Esophagus muscularis mucosa (tissue), 4 donors: ENCODE measurements around the gene KLF18. TPM values are rescaled to one million over a fixed set of nuclear protein-coding genes. Genes with fewer than 3 reads are reported as not detected.

ENCODE experiments used
- DNase-seq: peaks from one replicate; pipeline ENCODE4 v3.0.0-alpha.2; 2017; ENCODE audit errors: extremely low spot score
- H3K27ac ChIP-seq, 4 donors: fragments of 200-600 bp; sonication (generic); replicated peaks in 1 of 4; 1 replicate in 3 of 4; 2 replicates in 1 of 4; pipeline ENCODE4 v1.5.1; 2016 to 2019; ENCODE audit warnings: mild to moderate bottlenecking in 1 of 4
- H3K27me3 ChIP-seq, 4 donors: fragments of 200-600 bp; sonication (generic); one replicate each; pipeline versions ENCODE4 v1.5.1 to v1.6.0; 2016 to 2019
- H3K36me3 ChIP-seq, 4 donors: fragments of 200-600 bp; sonication (generic); one replicate each; pipeline ENCODE4 v1.5.1; 2016 to 2019
- H3K4me1 ChIP-seq, 4 donors: fragments of 200-600 bp; sonication (generic); one replicate each; pipeline ENCODE4 v1.5.1; 2016 to 2019
- H3K4me3 ChIP-seq, 4 donors: fragments of 200-600 bp; sonication (generic); 1 replicate in 2 of 4; 2 replicates in 2 of 4; pipeline ENCODE4 v1.5.1; 2016 to 2019; ENCODE audit warnings: mild to moderate bottlenecking in 4 of 4, moderate library complexity in 1 of 4
- H3K9me3 ChIP-seq, 4 donors: fragments of 200-600 bp; sonication (generic); 1 replicate in 3 of 4; 2 replicates in 1 of 4; pipeline ENCODE4 v1.5.1; 2016 to 2019
- EP300 ChIP-seq: sonication (generic); formaldehyde crosslinking; IDR thresholded peaks from one replicate; pipeline ENCODE4 v1.6.1; 2017; ENCODE audit warnings: antibody characterized with exemption
- POLR2A ChIP-seq: fragments of 450-650 bp; IDR thresholded peaks from one replicate; pipeline ENCODE4 v1.6.1; 2017; ENCODE audit warnings: antibody characterized with exemption, moderate library complexity, mild to moderate bottlenecking, low read depth
- POLR2AphosphoS5 ChIP-seq, 2 donors: sonication (generic); formaldehyde crosslinking; IDR thresholded peaks; one replicate each; pipeline ENCODE4 v1.6.1; 2017; ENCODE audit warnings: antibody characterized with exemption in 2 of 2
- WGBS: methylation state at CpG from one replicate; pipeline ENCODE4 v1.1.5; 2018; 5-methylcytosine and 5-hydroxymethylcytosine counted together
- intact Hi-C: fragments of 100-400 bp; cut with DNase I; formaldehyde crosslinking; loops from one replicate; pipeline ENCODE4 v1.15.1; 2023
- total RNA-seq, 4 donors: library from RNA; depleted of rRNA; stranded (reverse); fragments of >200 nt; gene quantifications; one replicate each; pipeline versions ENCODE4 v1.1.0 to v1.2.1, GENCODE V29; 2016
- TF ChIP-seq, protein P1 (sequence below), 3 experiments: fragments of 200-600 bp in 2 of 3; fragments of 450-650 bp in 1 of 3; sonication (generic) in 2 of 3; IDR thresholded peaks; one replicate each; pipeline ENCODE4 v1.5.1; 2017 to 2019; ENCODE audit warnings: antibody characterized with exemption in 3 of 3, mild to moderate bottlenecking in 2 of 3, moderate library complexity in 1 of 3

The KLF18 gene
- total RNA-seq, 4 donors from 2014 or later: not detected

GRCh38 chr1:44138239-44138638 lies 3.2 kb downstream of the KLF18 start:
- DNase-seq: peak; percentile 79
- intact Hi-C loops: no loop called here

DNA sequence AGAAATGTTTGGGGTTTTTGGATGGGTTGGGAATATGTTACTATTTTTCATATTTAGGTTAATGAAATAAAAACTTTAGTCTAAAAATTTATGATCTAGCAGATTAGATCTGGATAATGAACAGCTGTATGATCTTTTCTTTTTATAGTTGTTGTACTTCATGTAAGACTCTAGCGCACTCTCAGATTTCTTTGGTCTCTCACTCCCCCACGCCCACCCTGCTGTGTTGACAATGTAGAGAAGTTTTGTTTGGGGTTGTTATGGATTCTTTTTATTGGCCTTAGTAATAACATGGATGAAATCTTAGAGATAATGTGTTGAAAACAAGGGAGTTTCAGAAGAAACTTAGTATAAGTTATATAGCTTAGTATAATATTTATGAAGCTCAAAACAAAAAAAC lies 5.5 kb downstream of the KLF18 start:
- H3K4me3 ChIP-seq: no peak overlapping the region
- H3K27ac ChIP-seq: no peak overlapping the region
- 88% methylated on average over 2 of the region's 2 CpGs for WGBS
- H3K4me1 ChIP-seq: no peaks in the 10 kb centered on the region
- no peaks in the 10 kb centered on the region for H3K36me3 ChIP-seq
- TF ChIP-seq POLR2AphosphoS5 (IDR thresholded peaks at IDR 0.05) (no peak), POLR2A (no peak)
- H3K27me3 ChIP-seq: peaks cover 0 to 5% (median 0%) of the 10 kb centered on the region in 4 donors
- no peaks in the 10 kb centered on the region for H3K9me3 ChIP-seq
- DNase-seq: peak; percentile 55
- intact Hi-C loops: no loop called here

More at GRCh38 chr1:44138239-44138638, 3.2 kb downstream of the KLF18 start:
- 84% methylated on average over 3 of the region's 3 CpGs for WGBS
- no peak overlapping the region for H3K27ac ChIP-seq
- no peak overlapping the region for H3K4me3 ChIP-seq
- no peaks in the 10 kb centered on the region for H3K9me3 ChIP-seq
- H3K36me3 ChIP-seq: no peaks in the 10 kb centered on the region
- peaks cover 0 to 5% (median 0%) of the 10 kb centered on the region in 4 donors for H3K27me3 ChIP-seq
- no peak for TF ChIP-seq POLR2A
- no peaks in the 10 kb centered on the region for H3K4me1 ChIP-seq

- Histone ChIP-seq H3K27ac (no peak overlapping the region), H3K4me1 (no peaks in the 10 kb centered on the region), H3K36me3 (no peaks in the 10 kb centered on the region), H3K4me3 (no peak overlapping the region), H3K27me3 (peaks cover 0 to 5% (median 0%) of the 10 kb centered on the region in 4 donors), H3K9me3 (no peaks in the 10 kb centered on the region)
- intact Hi-C loops: no loop called here
- DNase-seq: no peak
- TF ChIP-seq POLR2A (no peak), EP300 (no peak), POLR2AphosphoS5 (IDR thresholded peaks at IDR 0.05) (no peak)
- TF ChIP-seq, protein P1, sequence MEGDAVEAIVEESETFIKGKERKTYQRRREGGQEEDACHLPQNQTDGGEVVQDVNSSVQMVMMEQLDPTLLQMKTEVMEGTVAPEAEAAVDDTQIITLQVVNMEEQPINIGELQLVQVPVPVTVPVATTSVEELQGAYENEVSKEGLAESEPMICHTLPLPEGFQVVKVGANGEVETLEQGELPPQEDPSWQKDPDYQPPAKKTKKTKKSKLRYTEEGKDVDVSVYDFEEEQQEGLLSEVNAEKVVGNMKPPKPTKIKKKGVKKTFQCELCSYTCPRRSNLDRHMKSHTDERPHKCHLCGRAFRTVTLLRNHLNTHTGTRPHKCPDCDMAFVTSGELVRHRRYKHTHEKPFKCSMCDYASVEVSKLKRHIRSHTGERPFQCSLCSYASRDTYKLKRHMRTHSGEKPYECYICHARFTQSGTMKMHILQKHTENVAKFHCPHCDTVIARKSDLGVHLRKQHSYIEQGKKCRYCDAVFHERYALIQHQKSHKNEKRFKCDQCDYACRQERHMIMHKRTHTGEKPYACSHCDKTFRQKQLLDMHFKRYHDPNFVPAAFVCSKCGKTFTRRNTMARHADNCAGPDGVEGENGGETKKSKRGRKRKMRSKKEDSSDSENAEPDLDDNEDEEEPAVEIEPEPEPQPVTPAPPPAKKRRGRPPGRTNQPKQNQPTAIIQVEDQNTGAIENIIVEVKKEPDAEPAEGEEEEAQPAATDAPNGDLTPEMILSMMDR (IDR thresholded peaks at IDR 0.05): no peak
- 92% methylated on average over 19 of the region's 19 CpGs for WGBS
Measured at GRCh38 chr1:44134071-44134920, 7.1 kb downstream of the KLF18 start.

- Histone ChIP-seq H3K27me3 (no peaks in the 10 kb centered on the region), H3K27ac (no peak overlapping the region), H3K4me3 (no peak overlapping the region), H3K4me1 (no peaks in the 10 kb centered on the region), H3K36me3 (no peaks in the 10 kb centered on the region), H3K9me3 (no peaks in the 10 kb centered on the region)
- WGBS: 94% methylated on average over 3 of the region's 3 CpGs
- intact Hi-C loops: no loop called here
- no peak for TF ChIP-seq EP300
- TF ChIP-seq, protein P1 (IDR thresholded peaks at IDR 0.05): no peak
- no peak for TF ChIP-seq POLR2AphosphoS5 (IDR thresholded peaks at IDR 0.05)
- TF ChIP-seq POLR2A: no peak
- DNase-seq: peak; percentile 29
Measured at GRCh38 chr1:44131411-44131810, 10.0 kb downstream of the KLF18 start.

- intact Hi-C loops: no loop called here
- H3K4me3 ChIP-seq: no peak overlapping the region
- H3K9me3 ChIP-seq: no peaks in the 10 kb centered on the region
- no peak for TF ChIP-seq POLR2AphosphoS5 (IDR thresholded peaks at IDR 0.05)
- no peak for TF ChIP-seq EP300
- TF ChIP-seq POLR2A: no peak
- TF ChIP-seq, protein P1 (IDR thresholded peaks at IDR 0.05): no peak
- no peaks in the 10 kb centered on the region for H3K36me3 ChIP-seq
- no peaks in the 10 kb centered on the region for H3K4me1 ChIP-seq
- DNase-seq: peak; percentile 74
- no peak overlapping the region for H3K27ac ChIP-seq
- H3K27me3 ChIP-seq: no peaks in the 10 kb centered on the region
- 86% methylated on average over 11 of the region's 16 CpGs for WGBS
Measured at GRCh38 chr1:44129616-44130500, 11.6 kb downstream of the KLF18 start.
